HG02943 (cell line): ENCODE measurements around the gene TRIP4.
"Not testable (repeated sequence)": the region's sequence is repeated elsewhere in the genome, so short reads cannot be mapped to it uniquely, and the experiment has no call there.

Experiments used
- ATAC-seq: cut with Tn5 transposase; IDR thresholded peaks from one replicate; pipeline ENCODE4 v1.9.1; 2021; ENCODE audit warnings: mild to moderate bottlenecking, low read depth, moderate library complexity; ENCODE audit not compliant: unreplicated experiment

Gene TRIP4

DNA sequence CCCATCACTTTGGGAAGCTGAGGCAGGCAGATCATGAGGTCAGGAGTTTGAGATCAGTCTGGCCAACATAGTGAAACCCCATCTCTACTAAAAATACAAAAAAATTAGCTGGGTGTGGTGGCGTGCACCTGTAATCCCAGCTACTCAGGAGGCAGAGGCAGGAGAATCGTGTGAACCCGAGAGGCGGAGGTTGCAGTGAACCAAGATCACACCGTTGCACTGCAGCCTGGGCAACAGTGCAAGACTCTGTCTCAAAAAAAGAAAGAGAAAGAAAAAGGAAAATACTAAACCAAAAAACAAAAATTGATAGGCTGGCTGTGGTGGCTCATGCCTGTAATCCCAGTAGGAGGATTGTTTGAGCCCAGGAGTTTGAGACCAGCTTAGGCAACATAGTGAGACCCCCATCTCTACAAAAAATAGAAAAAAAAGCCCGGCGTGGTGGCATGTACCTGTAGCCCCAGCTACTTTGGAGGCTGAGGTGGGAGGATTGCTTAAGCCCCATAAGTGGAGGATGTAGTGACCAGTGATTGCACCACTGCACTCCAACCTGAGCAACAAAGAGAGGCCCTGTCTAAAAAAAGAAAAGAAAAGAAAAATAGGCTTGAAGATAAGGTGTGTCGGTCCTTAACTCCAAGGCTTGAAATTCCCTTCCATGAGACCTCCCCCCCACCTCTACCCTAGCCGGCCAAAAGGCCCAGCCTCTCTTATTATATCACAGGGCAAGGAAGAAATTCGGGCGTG, 7.3 kb upstream of the TRIP4 start:
- not testable (repeated sequence) for ATAC-seq

DNA sequence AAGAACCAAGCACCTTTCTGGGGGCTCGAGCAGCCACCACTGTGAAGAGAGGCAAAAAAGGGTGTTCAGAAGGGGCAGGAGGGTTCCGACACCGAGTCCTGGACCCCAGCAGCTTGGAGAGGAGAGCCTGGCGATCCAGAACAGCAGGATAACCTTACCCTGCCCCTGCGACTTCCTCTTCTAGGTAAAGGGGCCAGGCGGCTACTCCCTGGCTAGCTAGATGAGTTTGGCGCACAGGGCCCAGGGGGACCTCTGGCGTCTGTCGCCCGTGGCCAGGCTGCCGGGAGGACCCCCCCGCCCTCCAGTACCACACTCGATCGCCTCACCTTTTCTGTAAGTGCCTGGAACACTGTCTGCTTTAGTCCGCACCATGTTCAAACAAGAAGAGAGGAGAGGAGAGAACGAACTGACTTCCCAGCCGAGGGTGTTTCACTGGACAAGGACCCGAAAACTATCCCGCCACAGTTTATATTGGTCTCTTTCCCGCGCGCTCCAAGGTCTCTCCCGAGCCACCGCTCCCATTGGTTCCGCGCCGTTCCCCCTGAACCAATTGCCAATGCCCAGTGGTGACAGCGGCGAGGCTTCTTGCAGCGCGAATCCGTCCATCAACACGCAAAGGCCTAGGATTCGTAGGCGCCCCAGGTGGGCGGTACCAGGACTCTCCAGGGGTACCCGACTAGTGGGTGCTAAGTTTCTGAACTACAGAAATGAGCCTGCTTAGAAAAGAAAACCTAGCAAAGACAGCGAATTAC, 6.5 kb upstream of the TRIP4 start, which contains the start of gene PCLAF:
PCLAF (minus strand) TSS at position 442 of the 752 bp plus-strand sequence; CDS start at position 372, 70 bp downstream.
- peak; percentile 94 for ATAC-seq

- ATAC-seq: no peak
Measured at GRCh38 chr15:64383760-64384159, 3.9 kb upstream of the TRIP4 start.

DNA sequence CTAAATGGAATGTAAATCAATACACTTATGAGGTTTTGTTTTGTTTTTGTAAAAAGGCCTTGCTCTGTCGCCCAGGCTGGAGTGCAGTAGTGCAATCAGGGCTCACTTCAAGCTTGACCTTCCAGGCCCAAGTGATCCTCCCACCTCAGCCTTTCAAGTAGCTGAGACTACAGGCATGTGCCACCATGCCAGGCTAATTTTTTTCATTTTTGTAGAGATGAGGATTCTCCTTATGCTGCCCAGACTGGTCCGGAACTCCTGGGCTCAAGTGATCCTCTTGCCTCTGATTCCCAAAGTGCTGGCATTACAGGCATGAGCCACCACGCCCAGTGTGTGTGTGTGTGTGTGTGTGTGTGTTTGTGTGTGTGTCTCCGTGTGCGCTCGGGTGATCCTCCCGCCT, 1.3 kb upstream of the TRIP4 start:
- ATAC-seq: no peak

- no peak for ATAC-seq
Measured at GRCh38 chr15:64389036-64389435, 1.4 kb downstream of the TRIP4 start.

GRCh38 chr15:64392471-64392870, 4.8 kb downstream of the TRIP4 start:
- ATAC-seq: not testable (repeated sequence)

DNA sequence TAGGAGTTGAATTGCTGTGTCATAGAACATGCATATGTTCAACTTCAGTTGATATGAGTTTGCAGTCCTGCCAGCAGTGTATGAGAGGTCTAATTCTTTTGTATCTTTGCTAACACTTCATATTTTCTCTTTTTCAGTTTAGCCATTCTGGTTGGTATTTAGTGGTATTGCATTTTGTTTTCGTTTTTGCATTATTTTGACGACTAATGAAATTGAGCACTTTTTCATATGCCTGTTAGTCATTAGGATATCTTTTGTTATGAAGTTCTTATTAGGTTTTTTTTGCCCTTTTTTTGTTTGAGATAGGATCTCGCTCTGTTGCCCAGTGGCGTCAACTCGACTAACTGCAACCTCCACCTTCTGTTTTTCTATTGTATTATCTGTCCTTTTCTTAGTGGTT, 9.2 kb downstream of the TRIP4 start:
- ATAC-seq: no peak

DNA sequence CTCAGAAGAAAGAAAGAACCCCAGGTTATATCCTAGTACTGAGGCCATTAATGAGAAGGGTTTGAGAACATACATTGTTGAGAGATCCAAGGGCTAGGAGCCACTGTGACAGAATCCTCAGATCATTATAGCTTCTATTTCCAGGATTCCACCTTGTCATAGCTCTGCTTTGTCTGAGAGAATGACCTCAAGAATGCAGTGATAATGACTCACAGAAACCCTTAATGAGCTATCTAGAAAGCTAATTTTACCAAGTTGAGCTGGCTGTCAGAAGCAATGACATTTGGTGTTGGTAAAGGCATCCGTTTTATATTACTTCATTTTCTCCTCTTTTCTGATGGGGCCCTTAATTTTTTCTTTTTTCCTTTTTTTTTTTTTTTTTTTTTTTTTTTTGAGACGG, 10.9 kb downstream of the TRIP4 start:
- ATAC-seq: no peak

GRCh38 chr15:64400583-64400982, 12.9 kb downstream of the TRIP4 start:
- no peak for ATAC-seq

DNA sequence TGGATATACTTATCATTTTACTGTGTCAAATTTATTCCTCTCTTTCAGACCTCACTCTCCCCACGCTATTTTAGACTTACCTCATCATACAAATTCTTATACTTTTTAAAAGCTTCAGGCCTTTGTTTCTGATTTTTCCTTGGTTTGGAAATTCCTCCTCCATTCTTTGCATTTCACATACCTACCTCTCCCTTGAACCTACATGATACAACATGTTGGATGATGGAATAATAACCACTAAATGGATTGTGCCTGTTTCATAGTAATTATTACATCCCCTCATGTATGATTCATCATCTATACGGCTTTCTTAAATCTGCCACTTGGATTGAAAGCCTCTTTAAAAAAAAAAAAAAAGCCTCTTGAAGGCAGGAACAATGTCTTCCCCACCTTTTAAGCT, 24.6 kb downstream of the TRIP4 start:
- ATAC-seq: no peak

- no peak for ATAC-seq
Measured at GRCh38 chr15:64422697-64423096, 35.1 kb downstream of the TRIP4 start.

DNA sequence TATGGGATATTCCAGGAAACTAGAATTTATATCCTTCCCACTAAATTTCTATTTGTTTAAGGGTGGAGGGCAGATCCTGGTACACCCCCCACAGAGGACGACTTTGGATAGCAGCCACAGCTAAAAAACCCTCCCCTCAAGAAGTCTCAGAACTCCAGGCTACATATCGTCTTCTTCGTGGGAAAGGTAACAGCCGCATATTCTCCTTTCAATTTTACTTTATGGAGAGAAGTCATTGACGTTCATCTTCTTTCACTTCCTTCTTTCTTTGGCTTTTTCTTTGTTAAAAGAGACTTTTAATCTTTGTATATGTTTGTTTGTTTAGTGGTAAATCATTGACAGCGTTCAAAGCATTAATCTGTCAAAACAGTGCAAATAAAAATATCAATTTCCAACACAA, 36.3 kb downstream of the TRIP4 start:
- ATAC-seq: no peak

- ATAC-seq: no peak
Measured at GRCh38 chr15:64425221-64425620, 37.6 kb downstream of the TRIP4 start.

- no peak for ATAC-seq
Measured at GRCh38 chr15:64426845-64427465, 39.3 kb downstream of the TRIP4 start.

GRCh38 chr15:64429448-64429847, 41.8 kb downstream of the TRIP4 start:
- ATAC-seq: no peak

- ATAC-seq: no peak
Measured at GRCh38 chr15:64430000-64430735, 42.5 kb downstream of the TRIP4 start.

DNA sequence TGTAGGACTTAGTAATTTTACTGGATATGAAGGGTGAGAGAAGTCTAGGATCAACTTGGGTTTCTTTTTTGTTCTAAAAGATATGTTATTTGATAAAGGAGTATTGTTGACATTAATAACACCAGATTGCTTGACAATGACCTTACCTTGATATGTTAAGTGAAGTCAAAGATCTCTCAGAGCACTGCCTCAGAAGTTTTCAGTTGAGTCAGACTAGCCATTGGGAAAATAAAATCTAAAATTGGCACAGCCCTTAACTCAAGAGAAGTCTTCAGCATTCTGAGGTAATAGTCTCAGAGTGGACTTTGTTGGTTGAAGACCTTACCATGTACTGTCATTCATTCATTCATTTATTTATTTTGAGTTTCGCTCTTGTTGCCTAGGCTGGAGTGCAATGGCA, 50.3 kb downstream of the TRIP4 start:
- no peak for ATAC-seq

DNA sequence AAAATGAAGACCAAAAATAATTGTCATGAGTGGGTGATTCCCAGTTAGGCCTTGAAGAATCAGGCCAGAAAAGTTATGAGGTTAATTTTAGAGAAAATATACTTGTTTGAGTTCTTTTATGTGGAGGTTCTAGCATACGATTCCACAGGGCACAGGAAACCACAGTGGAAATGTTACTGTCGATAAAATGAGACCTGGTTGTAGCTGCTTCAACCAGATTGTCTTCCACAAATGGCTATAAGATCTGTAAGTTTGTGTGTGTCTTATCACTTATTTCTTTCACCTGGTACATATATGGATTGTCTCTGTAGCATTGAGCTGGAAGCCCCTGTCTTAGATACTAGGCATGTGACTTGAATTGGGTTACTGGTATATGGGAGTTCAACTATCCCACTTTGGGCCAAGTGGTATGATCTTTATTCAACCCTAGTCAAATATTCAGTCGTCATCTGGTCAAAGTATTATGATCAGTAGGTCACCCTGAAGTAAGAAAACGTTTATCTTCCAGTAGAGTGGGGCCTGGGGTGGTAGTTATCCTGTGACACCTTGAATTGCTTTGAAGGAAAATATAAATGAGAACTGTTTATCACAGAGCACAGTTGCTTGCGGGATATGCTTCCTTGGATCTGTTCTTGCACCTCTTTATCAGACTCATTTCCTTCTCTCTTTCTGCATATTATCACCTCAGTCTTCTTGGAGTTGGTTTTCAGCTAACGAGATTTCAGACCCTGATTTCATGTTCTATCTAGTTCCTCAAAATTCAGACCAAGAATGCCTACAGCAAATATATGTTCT, 51.2 kb downstream of the TRIP4 start:
- ATAC-seq: no peak

- no peak for ATAC-seq
Measured at GRCh38 chr15:64441852-64442251, 54.2 kb downstream of the TRIP4 start.

- no peak for ATAC-seq
Measured at GRCh38 chr15:64443016-64443415, 55.4 kb downstream of the TRIP4 start.
